Esophagus squamous epithelium (tissue), 5 donors: Measurements from ENCODE around the gene KCNQ1. TPM values are rescaled to one million over a fixed set of nuclear protein-coding genes. Genes with fewer than 3 reads are reported as not detected.

Experiments used
- DNase-seq: peaks from one replicate; lab custom pipeline; 2025; lab: John Stamatoyannopoulos, UW
- H3K27ac ChIP-seq, 4 donors: fragments of 200-600 bp; sonication (generic); one replicate each; pipeline ENCODE4 v1.5.1; 2016 to 2019; ENCODE audit warnings: mild to moderate bottlenecking in 1 of 4
- H3K27me3 ChIP-seq, 4 donors: fragments of 200-600 bp; sonication (generic); 1 replicate in 3 of 4; 2 replicates in 1 of 4; pipeline versions ENCODE4 v1.5.1 to v1.6.0; 2017 to 2021; ENCODE audit warnings: antibody characterized with exemption in 1 of 4
- H3K36me3 ChIP-seq, 3 donors: fragments of 200-600 bp; sonication (generic); one replicate each; pipeline ENCODE4 v1.5.1; 2016 to 2019
- H3K4me1 ChIP-seq, 3 donors: fragments of 200-600 bp; sonication (generic); one replicate each; pipeline ENCODE4 v1.5.1; 2017 to 2019
- H3K4me3 ChIP-seq, 4 donors: fragments of 200-600 bp; sonication (generic); 1 replicate in 3 of 4; 2 replicates in 1 of 4; pipeline ENCODE4 v1.5.1; 2016 to 2019; ENCODE audit warnings: mild to moderate bottlenecking in 2 of 4, moderate library complexity in 1 of 4
- H3K9me3 ChIP-seq, 3 donors: fragments of 200-600 bp; sonication (generic); one replicate each; pipeline ENCODE4 v1.5.1; 2016 to 2019
- POLR2A ChIP-seq, 4 donors: fragments of 450-650 bp; IDR thresholded peaks; one replicate each; pipeline ENCODE4 v1.6.1; 2017; ENCODE audit warnings: antibody characterized with exemption in 4 of 4, mild to moderate bottlenecking in 4 of 4, moderate library complexity in 3 of 4
- WGBS, 2 donors: methylation state at CpG; one replicate each; pipeline ENCODE4 v1.1.5; 2018; 5-methylcytosine and 5-hydroxymethylcytosine counted together
- intact Hi-C: fragments of 100-400 bp; cut with DNase I; formaldehyde crosslinking; loops from one replicate; pipeline ENCODE4 v1.15.0; 2022
- small RNA-seq, 4 donors: library from RNA; depleted of rRNA; stranded (forward); fragments of <200 nt; gene quantifications; one replicate each; pipeline ENCODE3, GENCODE V24; 2016
- total RNA-seq, 4 donors: library from RNA; depleted of rRNA; stranded (reverse); fragments of >200 nt; gene quantifications; one replicate each; pipeline ENCODE4 v1.1.0, GENCODE V29; 2016
- TF ChIP-seq, protein P1 (sequence below), 6 experiments: fragments of 450-650 bp in 4 of 6; fragments of 200-600 bp in 2 of 6; sonication (generic) in 2 of 6; IDR thresholded peaks; one replicate each; pipeline ENCODE4 v1.5.1; 2016 to 2019; ENCODE audit warnings: antibody characterized with exemption in 6 of 6, mild to moderate bottlenecking in 4 of 6, moderate library complexity in 4 of 6
- donor health status: DM: yes; HTN: yes; CAD: no.

Gene KCNQ1
- total RNA-seq, 4 donors from 2014 or later = 0.61 to 3.1 (median 0.72) TPM

DNA sequence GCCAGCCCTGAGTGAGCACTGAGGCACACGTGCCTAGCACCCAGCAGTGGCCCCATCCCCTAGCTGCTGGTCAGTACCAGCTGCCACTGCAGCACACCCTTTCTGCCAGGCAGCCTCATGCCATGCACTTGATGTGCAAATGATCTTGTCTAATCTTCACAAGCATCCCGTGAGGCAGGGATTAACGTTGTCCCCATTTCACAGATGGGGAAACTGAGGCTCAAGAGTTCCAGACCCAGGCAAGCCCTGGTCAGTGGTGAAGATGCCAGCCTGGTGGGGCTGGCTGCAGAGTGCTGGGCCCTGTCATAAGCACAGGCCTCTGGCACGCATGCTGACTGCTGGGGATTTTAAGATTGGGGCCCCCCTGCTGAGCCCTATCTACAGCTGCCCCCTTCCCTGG, 449.1 kb downstream of the KCNQ1 start:
- H3K36me3 ChIP-seq = no peaks in the 10 kb centered on the region
- 78 to 92% methylated on average over 2 to 3 of the region's 4 CpGs for WGBS, 2 donors
- H3K27me3 ChIP-seq = no peaks in the 10 kb centered on the region
- H3K4me3 ChIP-seq = no peak overlapping the region
- TF ChIP-seq POLR2A (IDR thresholded peaks at IDR 0.05) = no peak
- TF ChIP-seq, protein P1, sequence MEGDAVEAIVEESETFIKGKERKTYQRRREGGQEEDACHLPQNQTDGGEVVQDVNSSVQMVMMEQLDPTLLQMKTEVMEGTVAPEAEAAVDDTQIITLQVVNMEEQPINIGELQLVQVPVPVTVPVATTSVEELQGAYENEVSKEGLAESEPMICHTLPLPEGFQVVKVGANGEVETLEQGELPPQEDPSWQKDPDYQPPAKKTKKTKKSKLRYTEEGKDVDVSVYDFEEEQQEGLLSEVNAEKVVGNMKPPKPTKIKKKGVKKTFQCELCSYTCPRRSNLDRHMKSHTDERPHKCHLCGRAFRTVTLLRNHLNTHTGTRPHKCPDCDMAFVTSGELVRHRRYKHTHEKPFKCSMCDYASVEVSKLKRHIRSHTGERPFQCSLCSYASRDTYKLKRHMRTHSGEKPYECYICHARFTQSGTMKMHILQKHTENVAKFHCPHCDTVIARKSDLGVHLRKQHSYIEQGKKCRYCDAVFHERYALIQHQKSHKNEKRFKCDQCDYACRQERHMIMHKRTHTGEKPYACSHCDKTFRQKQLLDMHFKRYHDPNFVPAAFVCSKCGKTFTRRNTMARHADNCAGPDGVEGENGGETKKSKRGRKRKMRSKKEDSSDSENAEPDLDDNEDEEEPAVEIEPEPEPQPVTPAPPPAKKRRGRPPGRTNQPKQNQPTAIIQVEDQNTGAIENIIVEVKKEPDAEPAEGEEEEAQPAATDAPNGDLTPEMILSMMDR (IDR thresholded peaks at IDR 0.05) = no peak
- H3K4me1 ChIP-seq = peaks cover 32 to 46% (median 33%) of the 10 kb centered on the region in 3 donors
- no peaks in the 10 kb centered on the region for H3K9me3 ChIP-seq
- no peak overlapping the region for H3K27ac ChIP-seq
- intact Hi-C loops = no loop called here
- no peak for DNase-seq

DNA sequence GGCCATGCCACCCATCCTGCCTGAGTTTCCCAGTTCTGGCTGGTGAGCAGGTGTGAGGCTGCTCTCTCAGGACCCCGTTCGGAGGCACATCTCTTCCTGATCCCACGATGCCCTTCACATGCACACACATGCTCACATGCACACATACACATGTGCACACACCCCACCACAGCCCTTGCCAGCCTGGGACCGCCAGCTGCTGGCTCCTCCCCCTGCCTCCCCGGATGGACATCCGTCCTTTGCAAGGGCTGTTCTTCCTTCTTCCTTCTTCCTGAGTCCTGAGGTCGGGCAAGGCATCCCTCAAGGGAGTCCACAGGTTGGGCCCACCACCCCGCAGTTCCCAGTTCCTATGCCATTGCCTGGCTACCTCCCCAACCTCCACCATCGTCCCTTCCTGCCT, 451.2 kb downstream of the KCNQ1 start:
- no peaks in the 10 kb centered on the region for H3K9me3 ChIP-seq
- WGBS, 2 donors = 69 to 70% methylated on average over 8 to 9 of the region's 9 CpGs
- TF ChIP-seq, protein P1 (IDR thresholded peaks at IDR 0.05) = no peak
- TF ChIP-seq POLR2A (IDR thresholded peaks at IDR 0.05) = no peak
- H3K4me3 ChIP-seq = no peak overlapping the region
- peaks cover 39 to 57% (median 39%) of the 10 kb centered on the region in 3 donors for H3K4me1 ChIP-seq
- no peaks in the 10 kb centered on the region for H3K36me3 ChIP-seq
- H3K27me3 ChIP-seq = no peaks in the 10 kb centered on the region
- intact Hi-C loops = no loop called here
- no peak overlapping the region for H3K27ac ChIP-seq
- DNase-seq = no peak

DNA sequence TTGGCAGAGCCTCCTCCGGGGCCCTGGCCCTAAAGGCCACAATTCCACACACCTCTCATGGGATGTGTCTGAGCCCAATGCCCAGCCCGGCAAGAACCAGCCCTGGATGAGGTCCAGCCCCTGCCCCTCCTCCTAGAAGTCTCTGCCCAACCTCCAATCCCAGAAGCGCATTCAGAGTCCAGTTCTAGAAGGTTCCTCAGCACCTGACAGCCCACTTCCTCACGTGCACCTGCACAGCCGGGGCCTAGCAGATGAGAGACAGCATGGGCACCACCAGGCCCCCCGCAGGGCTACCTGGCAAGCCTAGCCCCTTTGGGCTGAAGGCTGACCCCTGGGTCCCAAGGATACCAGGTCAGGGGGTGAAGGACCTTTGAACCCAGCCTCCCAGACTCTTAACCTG, 452.2 kb downstream of the KCNQ1 start:
- Histone ChIP-seq H3K4me1 (peaks cover 37 to 57% (median 39%) of the 10 kb centered on the region in 3 donors), H3K9me3 (no peaks in the 10 kb centered on the region), H3K4me3 (no peak overlapping the region), H3K27ac (no peak overlapping the region), H3K36me3 (no peaks in the 10 kb centered on the region), H3K27me3 (no peaks in the 10 kb centered on the region)
- no peak for DNase-seq
- 100% methylated on average over 1 of the region's 6 CpGs; no CpG with 5 or more reads in 1 of the 2 donors for WGBS, 2 donors
- intact Hi-C loops = no loop called here
- no peak for TF ChIP-seq POLR2A (IDR thresholded peaks at IDR 0.05)
- TF ChIP-seq, protein P1 (IDR thresholded peaks at IDR 0.05) = no peak

DNA sequence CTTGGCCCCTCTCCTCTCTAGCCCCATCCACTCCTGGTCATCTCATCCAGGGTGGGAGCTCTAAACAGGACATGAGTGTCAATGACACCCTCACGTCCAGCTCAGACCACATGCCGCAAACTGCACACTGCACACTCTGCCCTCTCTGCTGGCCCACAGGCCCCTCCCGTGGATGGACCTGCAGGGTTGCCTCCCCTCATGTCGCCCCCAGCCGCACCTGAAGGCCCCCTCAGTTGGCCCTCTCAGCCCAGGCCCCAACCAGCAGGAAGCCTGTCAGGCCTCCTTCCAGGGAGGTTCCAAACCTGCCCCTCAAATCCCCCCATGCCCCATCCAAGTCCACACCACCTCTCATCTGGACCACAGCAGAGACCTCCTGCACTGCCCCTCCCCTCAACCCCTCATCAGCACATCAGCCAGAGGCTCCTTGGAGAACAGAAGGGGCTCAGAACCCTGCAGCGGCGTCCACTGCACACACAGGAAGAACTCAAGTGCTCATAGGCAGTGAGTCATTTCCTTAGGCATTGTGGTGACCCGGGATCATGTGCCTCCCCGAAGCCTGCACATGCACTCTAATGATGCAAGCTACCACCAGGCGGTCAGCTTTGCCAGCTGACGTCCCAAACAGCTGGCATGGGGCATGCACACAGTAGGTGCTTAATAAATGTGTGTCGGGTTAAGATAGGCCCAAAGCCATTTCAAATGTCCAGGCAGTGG, 453.7 kb downstream of the KCNQ1 start:
- TF ChIP-seq POLR2A (IDR thresholded peaks at IDR 0.05) = peak in 1 of 4 donors; percentile 40
- TF ChIP-seq, protein P1 (IDR thresholded peaks at IDR 0.05) = no peak
- H3K4me1 ChIP-seq = peaks cover 38 to 59% (median 43%) of the 10 kb centered on the region in 3 donors
- H3K27me3 ChIP-seq = no peaks in the 10 kb centered on the region
- peak overlapping the region; percentile 64 to 81 (median 72) for H3K27ac ChIP-seq
- 27 to 35% methylated on average over 7 to 8 of the region's 12 CpGs for WGBS, 2 donors
- intact Hi-C loops = no loop called here
- no peaks in the 10 kb centered on the region for H3K9me3 ChIP-seq
- peak overlapping the region in 1 of 4 donors; percentile 1 for H3K4me3 ChIP-seq
- H3K36me3 ChIP-seq = no peaks in the 10 kb centered on the region
- DNase-seq = no peak

Small RNA genes within 50 kb of the gene (small RNA-seq; reads per million reads assigned to genes)
- gene AC013791.1 (0 reads per million in 4 donors), gene COX6CP18 (0 reads per million in 4 donors), gene RF01947 (0 reads per million in 4 donors), gene RF01948 (0 reads per million in 4 donors), gene RF01950 (0 reads per million in 4 donors)

Other genes starting within 250 kb of the KCNQ1 start
- gene ASCL2, start 174.4 kb upstream of the KCNQ1 start, total RNA-seq = 1 to 10 TPM in 3 of 4 donors, under 1 TPM in 1; 0.67 to 5.1 (median 2.3) TPM
- under 1 TPM in 3 of 4 donors, not detected in 1; 0.30 to 0.94 (median 0.76) TPM for gene C11orf21, start 143.1 kb upstream of the KCNQ1 start, total RNA-seq
- gene TSPAN32, start 143.0 kb upstream of the KCNQ1 start, total RNA-seq = 1 to 10 TPM in 1 of 4 donors, not detected in 3; 2.5 TPM
- gene CD81, start 67.7 kb upstream of the KCNQ1 start, total RNA-seq = 100 to 1,000 TPM; 110 to 265 (median 125) TPM
- gene TSSC4, start 44.3 kb upstream of the KCNQ1 start, total RNA-seq = 10 to 100 TPM; 24.2 to 35.5 (median 29.6) TPM
- not detected for gene TRPM5, start 494 bp upstream of the KCNQ1 start, total RNA-seq